Measurements from ENCODE around the gene RAB11A. TPM values are rescaled to one million over a fixed set of nuclear protein-coding genes. Genes with fewer than 3 reads are reported as not detected.

RAB11A gene
- total and polyA plus RNA-seq, 9 of the 15 experiments (the other 6 are each of a cell fraction or from before 2014, with no cell fraction given) = 129 to 369 (median 245) TPM

DNA sequence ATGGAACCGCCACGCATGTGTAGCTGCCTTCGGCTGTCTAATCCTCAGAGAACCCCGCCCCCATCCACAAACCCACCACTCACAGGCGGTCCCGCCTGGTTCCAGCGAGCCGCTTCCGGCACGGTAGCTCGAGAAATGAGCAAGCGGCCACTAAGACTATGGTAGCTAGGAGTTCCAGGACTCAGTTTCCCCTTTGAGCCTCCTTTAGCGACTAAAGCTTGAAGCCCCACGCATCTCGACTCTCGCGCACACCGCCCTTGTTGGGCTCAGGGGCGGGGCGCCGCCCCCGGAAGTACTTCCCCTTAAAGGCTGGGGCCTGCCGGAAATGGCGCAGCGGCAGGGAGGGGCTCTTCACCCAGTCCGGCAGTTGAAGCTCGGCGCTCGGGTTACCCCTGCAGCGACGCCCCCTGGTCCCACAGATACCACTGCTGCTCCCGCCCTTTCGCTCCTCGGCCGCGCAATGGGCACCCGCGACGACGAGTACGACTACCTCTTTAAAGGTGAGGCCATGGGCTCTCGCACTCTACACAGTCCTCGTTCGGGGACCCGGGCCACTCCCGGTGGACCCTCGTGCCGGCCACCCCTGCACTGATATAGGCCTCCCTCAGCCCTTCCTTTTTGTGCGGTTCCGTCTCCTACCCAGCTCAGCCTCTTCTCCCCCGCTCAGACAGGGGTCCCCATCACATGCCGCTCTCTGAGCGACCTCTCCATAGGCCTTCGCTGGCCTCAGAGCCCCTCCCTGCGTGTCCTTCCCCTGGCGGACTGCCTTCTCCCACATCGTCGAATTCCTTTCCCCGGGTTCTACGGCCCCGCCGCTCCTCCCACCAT, at the start of gene RAB11A (continued):
- TF ChIP-seq, protein P1, sequence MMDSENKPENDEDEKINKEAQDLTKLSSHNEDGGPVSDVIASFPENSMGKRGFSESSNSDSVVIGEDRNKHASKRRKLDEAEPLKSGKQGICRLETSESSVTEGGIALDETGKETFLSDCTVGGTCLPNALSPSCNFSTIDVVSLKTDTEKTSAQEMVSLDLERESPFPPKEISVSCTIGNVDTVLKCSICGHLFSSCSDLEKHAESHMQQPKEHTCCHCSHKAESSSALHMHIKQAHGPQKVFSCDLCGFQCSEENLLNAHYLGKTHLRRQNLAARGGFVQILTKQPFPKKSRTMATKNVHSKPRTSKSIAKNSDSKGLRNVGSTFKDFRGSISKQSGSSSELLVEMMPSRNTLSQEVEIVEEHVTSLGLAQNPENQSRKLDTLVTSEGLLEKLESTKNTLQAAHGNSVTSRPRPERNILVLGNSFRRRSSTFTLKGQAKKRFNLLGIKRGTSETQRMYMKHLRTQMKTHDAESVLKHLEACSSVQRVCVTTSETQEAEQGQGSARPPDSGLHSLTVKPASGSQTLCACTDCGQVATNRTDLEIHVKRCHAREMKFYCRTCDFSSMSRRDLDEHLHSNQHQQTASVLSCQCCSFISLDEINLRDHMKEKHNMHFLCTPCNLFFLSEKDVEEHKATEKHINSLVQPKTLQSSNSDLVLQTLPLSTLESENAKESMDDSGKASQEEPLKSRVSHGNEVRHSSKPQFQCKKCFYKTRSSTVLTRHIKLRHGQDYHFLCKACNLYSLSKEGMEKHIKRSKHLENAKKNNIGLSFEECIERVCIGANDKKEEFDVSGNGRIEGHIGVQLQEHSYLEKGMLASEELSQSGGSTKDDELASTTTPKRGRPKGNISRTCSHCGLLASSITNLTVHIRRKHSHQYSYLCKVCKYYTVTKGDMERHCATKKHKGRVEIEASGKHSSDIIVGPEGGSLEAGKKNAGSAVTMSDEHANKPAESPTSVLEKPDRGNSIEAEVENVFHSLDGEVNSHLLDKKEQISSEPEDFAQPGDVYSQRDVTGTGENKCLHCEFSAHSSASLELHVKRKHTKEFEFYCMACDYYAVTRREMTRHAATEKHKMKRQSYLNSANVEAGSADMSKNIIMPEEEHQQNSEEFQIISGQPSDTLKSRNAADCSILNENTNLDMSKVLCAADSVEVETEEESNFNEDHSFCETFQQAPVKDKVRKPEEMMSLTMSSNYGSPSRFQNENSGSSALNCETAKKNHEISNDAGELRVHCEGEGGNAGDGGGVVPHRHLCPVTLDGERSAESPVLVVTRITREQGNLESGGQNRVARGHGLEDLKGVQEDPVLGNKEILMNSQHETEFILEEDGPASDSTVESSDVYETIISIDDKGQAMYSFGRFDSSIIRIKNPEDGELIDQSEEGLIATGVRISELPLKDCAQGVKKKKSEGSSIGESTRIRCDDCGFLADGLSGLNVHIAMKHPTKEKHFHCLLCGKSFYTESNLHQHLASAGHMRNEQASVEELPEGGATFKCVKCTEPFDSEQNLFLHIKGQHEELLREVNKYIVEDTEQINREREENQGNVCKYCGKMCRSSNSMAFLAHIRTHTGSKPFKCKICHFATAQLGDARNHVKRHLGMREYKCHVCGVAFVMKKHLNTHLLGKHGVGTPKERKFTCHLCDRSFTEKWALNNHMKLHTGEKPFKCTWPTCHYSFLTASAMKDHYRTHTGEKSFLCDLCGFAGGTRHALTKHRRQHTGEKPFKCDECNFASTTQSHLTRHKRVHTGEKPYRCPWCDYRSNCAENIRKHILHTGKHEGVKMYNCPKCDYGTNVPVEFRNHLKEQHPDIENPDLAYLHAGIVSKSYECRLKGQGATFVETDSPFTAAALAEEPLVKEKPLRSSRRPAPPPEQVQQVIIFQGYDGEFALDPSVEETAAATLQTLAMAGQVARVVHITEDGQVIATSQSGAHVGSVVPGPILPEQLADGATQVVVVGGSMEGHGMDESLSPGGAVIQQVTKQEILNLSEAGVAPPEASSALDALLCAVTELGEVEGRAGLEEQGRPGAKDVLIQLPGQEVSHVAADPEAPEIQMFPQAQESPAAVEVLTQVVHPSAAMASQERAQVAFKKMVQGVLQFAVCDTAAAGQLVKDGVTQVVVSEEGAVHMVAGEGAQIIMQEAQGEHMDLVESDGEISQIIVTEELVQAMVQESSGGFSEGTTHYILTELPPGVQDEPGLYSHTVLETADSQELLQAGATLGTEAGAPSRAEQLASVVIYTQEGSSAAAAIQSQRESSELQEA (IDR thresholded peaks at IDR 0.05; ENCODE audit: low read depth) = no peak; the same call in 1 of the 2 replicates
- TF ChIP-seq SAP30 (IDR thresholded peaks at IDR 0.05; ENCODE audit: borderline replicate concordance, insufficient read depth, low read depth, low read length, poor library complexity, severe bottlenecking) = no peak
- TF ChIP-seq, protein P2, sequence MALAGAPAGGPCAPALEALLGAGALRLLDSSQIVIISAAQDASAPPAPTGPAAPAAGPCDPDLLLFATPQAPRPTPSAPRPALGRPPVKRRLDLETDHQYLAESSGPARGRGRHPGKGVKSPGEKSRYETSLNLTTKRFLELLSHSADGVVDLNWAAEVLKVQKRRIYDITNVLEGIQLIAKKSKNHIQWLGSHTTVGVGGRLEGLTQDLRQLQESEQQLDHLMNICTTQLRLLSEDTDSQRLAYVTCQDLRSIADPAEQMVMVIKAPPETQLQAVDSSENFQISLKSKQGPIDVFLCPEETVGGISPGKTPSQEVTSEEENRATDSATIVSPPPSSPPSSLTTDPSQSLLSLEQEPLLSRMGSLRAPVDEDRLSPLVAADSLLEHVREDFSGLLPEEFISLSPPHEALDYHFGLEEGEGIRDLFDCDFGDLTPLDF (CRISPR knock-in tag; IDR thresholded peaks at IDR 0.05) = peak; percentile 70
- 0 out of 2 replicates have a peak, but pooled peaks have one; percentile 27 for TF ChIP-seq KDM2B (CRISPR knock-in tag; IDR thresholded peaks at IDR 0.05)
- TF ChIP-seq FOXA1 (IDR thresholded peaks at IDR 0.05; ENCODE audit: borderline replicate concordance) = no peak
- TF ChIP-seq, protein P3, sequence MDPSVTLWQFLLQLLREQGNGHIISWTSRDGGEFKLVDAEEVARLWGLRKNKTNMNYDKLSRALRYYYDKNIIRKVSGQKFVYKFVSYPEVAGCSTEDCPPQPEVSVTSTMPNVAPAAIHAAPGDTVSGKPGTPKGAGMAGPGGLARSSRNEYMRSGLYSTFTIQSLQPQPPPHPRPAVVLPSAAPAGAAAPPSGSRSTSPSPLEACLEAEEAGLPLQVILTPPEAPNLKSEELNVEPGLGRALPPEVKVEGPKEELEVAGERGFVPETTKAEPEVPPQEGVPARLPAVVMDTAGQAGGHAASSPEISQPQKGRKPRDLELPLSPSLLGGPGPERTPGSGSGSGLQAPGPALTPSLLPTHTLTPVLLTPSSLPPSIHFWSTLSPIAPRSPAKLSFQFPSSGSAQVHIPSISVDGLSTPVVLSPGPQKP (CRISPR knock-in tag; IDR thresholded peaks at IDR 0.05) = peak; percentile 95; the same call in 1 of the 2 replicates
- TF ChIP-seq ZZZ3 (IDR thresholded peaks at IDR 0.05) = no peak
- peak in 1 of 2 experiments; percentile 78; a peak in 2 of 4 replicates for TF ChIP-seq FOXA3 (CRISPR knock-in tag; conservative IDR thresholded peaks at IDR 0.05 in 1 of 2, IDR thresholded peaks at IDR 0.05 in 1 of 2)
- TF ChIP-seq TFAM (CRISPR knock-in tag; conservative IDR thresholded peaks at IDR 0.05) = no peak
- TF ChIP-seq HSF4 (CRISPR knock-in tag; IDR thresholded peaks at IDR 0.05; ENCODE audit: borderline replicate concordance) = no peak
- no peak for TF ChIP-seq ZNF146 (CRISPR knock-in tag; IDR thresholded peaks at IDR 0.05; ENCODE audit: unreplicated experiment)
- TF ChIP-seq, protein P4, sequence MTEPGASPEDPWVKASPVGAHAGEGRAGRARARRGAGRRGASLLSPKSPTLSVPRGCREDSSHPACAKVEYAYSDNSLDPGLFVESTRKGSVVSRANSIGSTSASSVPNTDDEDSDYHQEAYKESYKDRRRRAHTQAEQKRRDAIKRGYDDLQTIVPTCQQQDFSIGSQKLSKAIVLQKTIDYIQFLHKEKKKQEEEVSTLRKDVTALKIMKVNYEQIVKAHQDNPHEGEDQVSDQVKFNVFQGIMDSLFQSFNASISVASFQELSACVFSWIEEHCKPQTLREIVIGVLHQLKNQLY (CRISPR knock-in tag; conservative IDR thresholded peaks at IDR 0.05) = no peak
- TF ChIP-seq SIRT6 (IDR thresholded peaks at IDR 0.05; ENCODE audit: low read depth, low read length) = no peak
- TF ChIP-seq FOXP1 (CRISPR knock-in tag; IDR thresholded peaks at IDR 0.05) = peak; percentile 51; the same call in 1 of the 2 replicates

Measured in K562 (cell line).